Measurements from ENCODE around the gene DGAT2.

DGAT2 gene

GRCh38 chr11:75814363-75814676, 45.7 kb downstream of the DGAT2 start:
- Histone ChIP-seq H3K27me3 (ENCODE audit: control insufficient read depth, insufficient read depth, low read length) (no peaks in the 10 kb centered on the region), H3K4me1 (ENCODE audit: control insufficient read depth, insufficient read depth, low read length) (peaks cover 12% of the 10 kb centered on the region), H3K9ac (ENCODE audit: low read length) (peak overlapping the region; percentile 25), H3K27ac (ENCODE audit: low read depth, low read length) (peak overlapping the region; percentile 44), H3K36me3 (ENCODE audit: control insufficient read depth, insufficient read depth, low read length) (no peaks in the 10 kb centered on the region), H3K4me3 (ENCODE audit: low read length) (peak overlapping the region; percentile 63)

- peak within 1 kb of the TSS; percentile 63 for H3K4me3 ChIP-seq (ENCODE audit: low read length)
- H3K4me1 ChIP-seq (ENCODE audit: control insufficient read depth, insufficient read depth, low read length), result peaks cover 12% of the 10 kb centered on the region
- no peaks in the 10 kb centered on the region for H3K27me3 ChIP-seq (ENCODE audit: control insufficient read depth, insufficient read depth, low read length)
- H3K27ac ChIP-seq (ENCODE audit: low read depth, low read length), result peak within 1 kb of the TSS; percentile 91
- no peaks in the 10 kb centered on the region for H3K36me3 ChIP-seq (ENCODE audit: control insufficient read depth, insufficient read depth, low read length)
- H3K9ac ChIP-seq (ENCODE audit: low read length), result peak within 1 kb of the TSS; percentile 67
Observed at GRCh38 chr11:75814677-75815344, 46.2 kb downstream of the DGAT2 start, which contains the start of gene UVRAG. Gene UVRAG, plus strand, starts transcription at chr11:75815210. Its CDS starts 198 bp downstream, at chr11:75815408.

GRCh38 chr11:75815345-75816168, 47.0 kb downstream of the DGAT2 start:
- Histone ChIP-seq H3K36me3 (ENCODE audit: control insufficient read depth, insufficient read depth, low read length) (no peaks in the 10 kb centered on the region), H3K27me3 (ENCODE audit: control insufficient read depth, insufficient read depth, low read length) (no peaks in the 10 kb centered on the region), H3K4me1 (ENCODE audit: control insufficient read depth, insufficient read depth, low read length) (peaks cover 12% of the 10 kb centered on the region), H3K27ac (ENCODE audit: low read depth, low read length) (peak overlapping the region; percentile 91), H3K9ac (ENCODE audit: low read length) (peak overlapping the region; percentile 67), H3K4me3 (ENCODE audit: low read length) (peak overlapping the region; percentile 63)

GRCh38 chr11:75816561-75817239, 48.1 kb downstream of the DGAT2 start:
- Histone ChIP-seq H3K4me1 (ENCODE audit: control insufficient read depth, insufficient read depth, low read length) (peaks cover 12% of the 10 kb centered on the region), H3K27me3 (ENCODE audit: control insufficient read depth, insufficient read depth, low read length) (no peaks in the 10 kb centered on the region), H3K4me3 (ENCODE audit: low read length) (peak overlapping the region; percentile 63), H3K27ac (ENCODE audit: low read depth, low read length) (peak overlapping the region; percentile 91), H3K36me3 (ENCODE audit: control insufficient read depth, insufficient read depth, low read length) (no peaks in the 10 kb centered on the region), H3K9ac (ENCODE audit: low read length) (no peak overlapping the region)

- H3K4me3 ChIP-seq (ENCODE audit: low read length), result no peak overlapping the region
- no peak overlapping the region for H3K9ac ChIP-seq (ENCODE audit: low read length)
- H3K4me1 ChIP-seq (ENCODE audit: control insufficient read depth, insufficient read depth, low read length), result peaks cover 31% of the 10 kb centered on the region
- H3K36me3 ChIP-seq (ENCODE audit: control insufficient read depth, insufficient read depth, low read length), result no peaks in the 10 kb centered on the region
- H3K27me3 ChIP-seq (ENCODE audit: control insufficient read depth, insufficient read depth, low read length), result no peaks in the 10 kb centered on the region
- no peak overlapping the region for H3K27ac ChIP-seq (ENCODE audit: low read depth, low read length)
Observed at GRCh38 chr11:75820645-75821044, 52.1 kb downstream of the DGAT2 start.

GRCh38 chr11:75821202-75821601, 52.6 kb downstream of the DGAT2 start:
- H3K27me3 ChIP-seq (ENCODE audit: control insufficient read depth, insufficient read depth, low read length), result no peaks in the 10 kb centered on the region
- H3K36me3 ChIP-seq (ENCODE audit: control insufficient read depth, insufficient read depth, low read length), result no peaks in the 10 kb centered on the region
- H3K4me1 ChIP-seq (ENCODE audit: control insufficient read depth, insufficient read depth, low read length), result peaks cover 30% of the 10 kb centered on the region
- no peak overlapping the region for H3K4me3 ChIP-seq (ENCODE audit: low read length)
- H3K27ac ChIP-seq (ENCODE audit: low read depth, low read length), result no peak overlapping the region
- H3K9ac ChIP-seq (ENCODE audit: low read length), result no peak overlapping the region

- Histone ChIP-seq H3K27ac (ENCODE audit: low read depth, low read length) (peak overlapping the region; percentile 71), H3K36me3 (ENCODE audit: control insufficient read depth, insufficient read depth, low read length) (no peaks in the 10 kb centered on the region), H3K4me3 (ENCODE audit: low read length) (no peak overlapping the region), H3K9ac (ENCODE audit: low read length) (no peak overlapping the region), H3K4me1 (ENCODE audit: control insufficient read depth, insufficient read depth, low read length) (peaks cover 26% of the 10 kb centered on the region), H3K27me3 (ENCODE audit: control insufficient read depth, insufficient read depth, low read length) (no peaks in the 10 kb centered on the region)
Observed at GRCh38 chr11:75822541-75822940, 54.0 kb downstream of the DGAT2 start.

GRCh38 chr11:75823415-75823814, 54.8 kb downstream of the DGAT2 start:
- no peaks in the 10 kb centered on the region for H3K36me3 ChIP-seq (ENCODE audit: control insufficient read depth, insufficient read depth, low read length)
- H3K9ac ChIP-seq (ENCODE audit: low read length), result no peak overlapping the region
- peaks cover 30% of the 10 kb centered on the region for H3K4me1 ChIP-seq (ENCODE audit: control insufficient read depth, insufficient read depth, low read length)
- no peaks in the 10 kb centered on the region for H3K27me3 ChIP-seq (ENCODE audit: control insufficient read depth, insufficient read depth, low read length)
- no peak overlapping the region for H3K4me3 ChIP-seq (ENCODE audit: low read length)
- peak overlapping the region; percentile 9 for H3K27ac ChIP-seq (ENCODE audit: low read depth, low read length)

- H3K36me3 ChIP-seq (ENCODE audit: control insufficient read depth, insufficient read depth, low read length), result no peaks in the 10 kb centered on the region
- H3K9ac ChIP-seq (ENCODE audit: low read length), result no peak overlapping the region
- H3K27ac ChIP-seq (ENCODE audit: low read depth, low read length), result peak overlapping the region; percentile 10
- H3K4me1 ChIP-seq (ENCODE audit: control insufficient read depth, insufficient read depth, low read length), result peaks cover 30% of the 10 kb centered on the region
- H3K4me3 ChIP-seq (ENCODE audit: low read length), result no peak overlapping the region
- H3K27me3 ChIP-seq (ENCODE audit: control insufficient read depth, insufficient read depth, low read length), result no peaks in the 10 kb centered on the region
Observed at GRCh38 chr11:75823946-75824345, 55.4 kb downstream of the DGAT2 start.

GRCh38 chr11:75826461-75827230, 58.1 kb downstream of the DGAT2 start:
- no peaks in the 10 kb centered on the region for H3K27me3 ChIP-seq (ENCODE audit: control insufficient read depth, insufficient read depth, low read length)
- H3K4me1 ChIP-seq (ENCODE audit: control insufficient read depth, insufficient read depth, low read length), result peaks cover 39% of the 10 kb centered on the region
- peak overlapping the region; percentile 78 for H3K27ac ChIP-seq (ENCODE audit: low read depth, low read length)
- no peak overlapping the region for H3K9ac ChIP-seq (ENCODE audit: low read length)
- H3K36me3 ChIP-seq (ENCODE audit: control insufficient read depth, insufficient read depth, low read length), result no peaks in the 10 kb centered on the region
- no peak overlapping the region for H3K4me3 ChIP-seq (ENCODE audit: low read length)

GRCh38 chr11:75827562-75827961, 59.0 kb downstream of the DGAT2 start:
- Histone ChIP-seq H3K9ac (ENCODE audit: low read length) (no peak overlapping the region), H3K27ac (ENCODE audit: low read depth, low read length) (peak overlapping the region; percentile 30), H3K36me3 (ENCODE audit: control insufficient read depth, insufficient read depth, low read length) (no peaks in the 10 kb centered on the region), H3K4me1 (ENCODE audit: control insufficient read depth, insufficient read depth, low read length) (peaks cover 33% of the 10 kb centered on the region), H3K4me3 (ENCODE audit: low read length) (no peak overlapping the region), H3K27me3 (ENCODE audit: control insufficient read depth, insufficient read depth, low read length) (no peaks in the 10 kb centered on the region)

All from rectal smooth muscle tissue (tissue), 1 donor.